Mesenchymal stem cell (in vitro differentiated cells and primary cell): Measurements from ENCODE around the gene PIK3CD.

Experiments
- DNase-seq: peaks from one replicate; pipeline ENCODE4 v3.0.0-alpha.2; 2013
- H2AFZ ChIP-seq: one replicate; pipeline ENCODE4 v1.6.1; 2013; ENCODE audit warnings: low read depth, mild to moderate bottlenecking, control low read depth, inconsistent platforms, low read length, moderate library complexity
- H2AK5ac ChIP-seq: 2 replicates; pipeline ENCODE4 v1.6.1; 2013; ENCODE audit warnings: low read length, moderate library complexity, mild to moderate bottlenecking, inconsistent platforms; ENCODE audit not compliant: severe bottlenecking
- H2BK120ac ChIP-seq: one replicate; pipeline ENCODE4 v1.6.1; 2013; ENCODE audit warnings: low read depth, mild to moderate bottlenecking, inconsistent platforms, low read length, moderate library complexity
- H2BK12ac ChIP-seq, 2 experiments: one replicate each; pipeline ENCODE4 v1.6.1; 2013; ENCODE audit warnings: inconsistent platforms in 2 of 2, low read length in 2 of 2, mild to moderate bottlenecking in 2 of 2, moderate library complexity in 2 of 2, control low read depth in 1 of 2
- H2BK15ac ChIP-seq: one replicate; pipeline ENCODE4 v1.6.1; 2013; ENCODE audit warnings: mild to moderate bottlenecking, low read depth, inconsistent platforms; ENCODE audit not compliant: poor library complexity, severe bottlenecking
- H2BK5ac ChIP-seq: 2 replicates; pipeline ENCODE4 v1.6.1; 2013; ENCODE audit warnings: low read depth, mild to moderate bottlenecking, low read length, control low read depth, inconsistent platforms; ENCODE audit not compliant: poor library complexity, severe bottlenecking
- H3K14ac ChIP-seq, 2 experiments: one replicate each; pipeline ENCODE4 v1.6.1; 2013; ENCODE audit warnings: inconsistent platforms in 2 of 2, low read length in 2 of 2, control low read depth in 1 of 2, mild to moderate bottlenecking in 1 of 2, moderate library complexity in 1 of 2
- H3K18ac ChIP-seq, 2 experiments: one replicate each; pipeline ENCODE4 v1.6.1; 2013; ENCODE audit warnings: inconsistent platforms in 2 of 2, low read length in 2 of 2, control low read depth in 1 of 2, low read depth in 1 of 2, mild to moderate bottlenecking in 1 of 2
- H3K23ac ChIP-seq, 2 experiments: one replicate each; pipeline ENCODE4 v1.6.1; 2013; ENCODE audit warnings: inconsistent platforms in 2 of 2, low read length in 2 of 2, mild to moderate bottlenecking in 2 of 2, moderate library complexity in 2 of 2, control low read depth in 1 of 2
- H3K27ac ChIP-seq: 2 replicates; pipeline ENCODE4 v1.5.1; 2013; ENCODE audit warnings: mild to moderate bottlenecking, moderate library complexity, low read length, control low read depth, inconsistent platforms; ENCODE audit not compliant: poor library complexity, severe bottlenecking
- H3K27me3 ChIP-seq, 2 experiments: 2 replicates each; pipeline versions ENCODE4 v1.6.1 to v1.7.0; 2013; ENCODE audit warnings: low read length in 2 of 2, mild to moderate bottlenecking in 2 of 2, moderate library complexity in 2 of 2, control low read depth in 1 of 2, inconsistent platforms in 1 of 2; ENCODE audit not compliant: control insufficient read depth in 1 of 2, insufficient read depth in 1 of 2
- H3K36me3 ChIP-seq, 2 experiments: 2 replicates each; pipeline versions ENCODE4 v1.6.1 to v1.7.0; 2013; ENCODE audit warnings: low read length in 2 of 2, control low read depth in 1 of 2, inconsistent platforms in 1 of 2, low read depth in 1 of 2, mild to moderate bottlenecking in 1 of 2; ENCODE audit not compliant: insufficient read depth in 2 of 2, control insufficient read depth in 1 of 2
- H3K4ac ChIP-seq, 2 experiments: one replicate each; pipeline ENCODE4 v1.6.1; 2013; ENCODE audit warnings: inconsistent platforms in 2 of 2, low read length in 2 of 2, mild to moderate bottlenecking in 2 of 2, moderate library complexity in 2 of 2, control low read depth in 1 of 2, low read depth in 1 of 2
- H3K4me1 ChIP-seq: 2 replicates; pipeline ENCODE4 v1.6.1; 2013; ENCODE audit warnings: low read depth, low read length, control low read depth; ENCODE audit not compliant: control insufficient read depth, insufficient read depth
- H3K4me2 ChIP-seq: 2 replicates; pipeline ENCODE4 v1.6.1; 2013; ENCODE audit warnings: low read length, mild to moderate bottlenecking, inconsistent platforms; ENCODE audit not compliant: poor library complexity, severe bottlenecking
- H3K4me3 ChIP-seq, 2 experiments: 2 replicates each; pipeline versions ENCODE4 v1.5.1 to v1.7.0; 2013; ENCODE audit warnings: low read length in 2 of 2, mild to moderate bottlenecking in 2 of 2, control low read depth in 1 of 2, low read depth in 1 of 2; ENCODE audit not compliant: insufficient read depth in 1 of 2
- H3K79me1 ChIP-seq: replicated peaks from 2 replicates; pipeline ENCODE4 v1.6.1; 2013; ENCODE audit warnings: mild to moderate bottlenecking, control low read depth, low read length, inconsistent platforms; ENCODE audit not compliant: poor library complexity, severe bottlenecking
- H3K9ac ChIP-seq: 2 replicates; pipeline ENCODE4 v1.7.0; 2013; ENCODE audit warnings: mild to moderate bottlenecking, low read length, moderate library complexity
- H3K9me3 ChIP-seq: 2 replicates; pipeline ENCODE4 v1.7.0; 2013; ENCODE audit warnings: mild to moderate bottlenecking, low read length; ENCODE audit not compliant: control insufficient read depth
- H4K8ac ChIP-seq: one replicate; pipeline ENCODE4 v1.6.1; 2013; ENCODE audit warnings: inconsistent platforms, mild to moderate bottlenecking, low read length, moderate library complexity
- H4K91ac ChIP-seq: one replicate; pipeline ENCODE4 v1.6.1; 2013; ENCODE audit warnings: mild to moderate bottlenecking, low read length, inconsistent platforms
- WGBS: methylation state at CpG from one replicate; pipeline ENCODE4 v1.1.7; 2013; ENCODE audit warnings: mixed read lengths; 5-methylcytosine and 5-hydroxymethylcytosine counted together

Gene PIK3CD

GRCh38 chr1:9774712-9775679, 123.5 kb downstream of the PIK3CD start:
- Histone ChIP-seq H3K23ac (no peak overlapping the region), H3K18ac (no peak overlapping the region), H3K9me3 (no peaks in the 10 kb centered on the region), H3K4ac (no peak overlapping the region), H2BK15ac (no peak overlapping the region), H3K27ac (no peak overlapping the region), H2BK120ac (no peak overlapping the region), H3K4me3 (no peak overlapping the region), H2BK12ac (no peak overlapping the region), H4K91ac (no peak overlapping the region), H3K4me2 (no peak overlapping the region), H3K79me1 (peaks cover 40% of the 10 kb centered on the region), H4K8ac (no peak overlapping the region), H3K9ac (no peak overlapping the region), H3K36me3 (peaks cover 11% of the 10 kb centered on the region in 2 experiments), H3K4me1 (peaks cover 9% of the 10 kb centered on the region), H3K27me3 (no peaks in the 10 kb centered on the region), H2AK5ac (no peak overlapping the region), H2BK5ac (no peak overlapping the region), H2AFZ (no peak overlapping the region), H3K14ac (no peak overlapping the region)
- WGBS = 94% methylated on average over 20 of the region's 20 CpGs
- no peak for DNase-seq

DNA sequence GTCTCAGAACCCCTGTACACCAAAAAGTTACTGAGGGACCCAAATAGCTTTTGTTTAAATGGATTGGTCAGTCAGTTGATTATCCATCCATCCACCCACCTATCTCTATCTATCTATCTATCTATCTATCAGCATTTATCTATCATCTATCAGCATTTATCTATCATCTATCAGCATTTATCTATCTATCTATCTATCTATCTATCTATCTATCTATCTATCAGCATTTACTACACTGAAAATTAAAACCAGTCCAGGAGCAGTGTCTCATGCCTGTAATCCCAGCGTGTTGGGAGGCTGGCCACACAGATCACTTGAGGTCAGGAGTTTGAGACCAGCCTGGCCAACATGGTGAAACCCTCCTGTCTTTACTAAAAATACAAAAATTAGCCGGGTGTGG, 125.2 kb downstream of the PIK3CD start:
- Histone ChIP-seq H3K4ac (no peak overlapping the region), H3K4me1 (peaks cover 9% of the 10 kb centered on the region), H3K27ac (no peak overlapping the region), H2AFZ (no peak overlapping the region), H3K36me3 (peaks cover 11% of the 10 kb centered on the region in 2 experiments), H3K23ac (no peak overlapping the region), H3K18ac (no peak overlapping the region), H3K4me2 (no peak overlapping the region), H4K8ac (no peak overlapping the region), H2BK120ac (no peak overlapping the region), H3K79me1 (peaks cover 41% of the 10 kb centered on the region), H3K4me3 (no peak overlapping the region), H3K27me3 (no peaks in the 10 kb centered on the region), H4K91ac (no peak overlapping the region), H3K9ac (no peak overlapping the region), H2AK5ac (no peak overlapping the region), H3K14ac (no peak overlapping the region), H2BK5ac (no peak overlapping the region), H2BK15ac (no peak overlapping the region), H2BK12ac (no peak overlapping the region), H3K9me3 (no peaks in the 10 kb centered on the region)
- no peak for DNase-seq
- WGBS = 98% methylated on average over 2 of the region's 2 CpGs
